KMS-11 (cell line): ENCODE data around the gene DNAJB6.

ENCODE experiments used
- H2AFZ ChIP-seq: fragments of 200-600 bp; sonication (generic); 2 replicates; pipeline ENCODE4 v1.6.1; 2016; ENCODE audit warnings: antibody characterized with exemption, mixed run types, low read depth
- H3K27ac ChIP-seq: fragments of 200-600 bp; sonication (generic); 2 replicates; pipeline ENCODE4 v1.6.1; 2016; ENCODE audit warnings: mild to moderate bottlenecking, mixed run types
- H3K27me3 ChIP-seq: fragments of 200-600 bp; sonication (generic); 2 replicates; pipeline ENCODE4 v1.6.1; 2017; ENCODE audit warnings: mild to moderate bottlenecking, low read depth, mixed run types, moderate library complexity; ENCODE audit not compliant: insufficient read depth
- H3K36me3 ChIP-seq: fragments of 200-600 bp; sonication (generic); 2 replicates; pipeline ENCODE4 v1.6.1; 2017; ENCODE audit warnings: mild to moderate bottlenecking, mixed run types; ENCODE audit not compliant: insufficient read depth
- H3K4me1 ChIP-seq: fragments of 200-600 bp; sonication (generic); 2 replicates; pipeline ENCODE4 v1.6.1; 2016; ENCODE audit warnings: mild to moderate bottlenecking, low read depth, mixed run types; ENCODE audit not compliant: poor library complexity, severe bottlenecking
- H3K4me2 ChIP-seq: fragments of 200-600 bp; sonication (generic); 2 replicates; pipeline ENCODE4 v1.7.0; 2016; ENCODE audit warnings: mild to moderate bottlenecking, mixed run types
- H3K4me3 ChIP-seq: fragments of 200-600 bp; sonication (generic); IDR thresholded peaks from 2 replicates; pipeline ENCODE4 v1.6.1; 2017; ENCODE audit warnings: low read depth, low read length, mixed read lengths; ENCODE audit not compliant: insufficient read depth
- H3K79me2 ChIP-seq: fragments of 200-600 bp; sonication (generic); 2 replicates; pipeline ENCODE4 v1.6.1; 2016; ENCODE audit warnings: low read depth, mixed run types; ENCODE audit not compliant: insufficient read depth
- H3K9ac ChIP-seq: fragments of 200-600 bp; sonication (generic); 2 replicates; pipeline ENCODE4 v1.6.1; 2016; ENCODE audit warnings: mild to moderate bottlenecking, mixed run types
- H4K20me1 ChIP-seq: fragments of 200-600 bp; sonication (generic); 2 replicates; pipeline ENCODE4 v1.6.1; 2016; ENCODE audit warnings: mild to moderate bottlenecking, mixed run types; ENCODE audit not compliant: insufficient read depth
- TF ChIP-seq, protein P1 (sequence below): fragments of 200-600 bp; sonication (generic); conservative IDR thresholded peaks from 2 replicates; pipeline ENCODE4 v1.6.1; 2017; ENCODE audit warnings: low read depth, mild to moderate bottlenecking, antibody characterized with exemption, low read length, moderate library complexity, mixed read lengths

The DNAJB6 gene

DNA sequence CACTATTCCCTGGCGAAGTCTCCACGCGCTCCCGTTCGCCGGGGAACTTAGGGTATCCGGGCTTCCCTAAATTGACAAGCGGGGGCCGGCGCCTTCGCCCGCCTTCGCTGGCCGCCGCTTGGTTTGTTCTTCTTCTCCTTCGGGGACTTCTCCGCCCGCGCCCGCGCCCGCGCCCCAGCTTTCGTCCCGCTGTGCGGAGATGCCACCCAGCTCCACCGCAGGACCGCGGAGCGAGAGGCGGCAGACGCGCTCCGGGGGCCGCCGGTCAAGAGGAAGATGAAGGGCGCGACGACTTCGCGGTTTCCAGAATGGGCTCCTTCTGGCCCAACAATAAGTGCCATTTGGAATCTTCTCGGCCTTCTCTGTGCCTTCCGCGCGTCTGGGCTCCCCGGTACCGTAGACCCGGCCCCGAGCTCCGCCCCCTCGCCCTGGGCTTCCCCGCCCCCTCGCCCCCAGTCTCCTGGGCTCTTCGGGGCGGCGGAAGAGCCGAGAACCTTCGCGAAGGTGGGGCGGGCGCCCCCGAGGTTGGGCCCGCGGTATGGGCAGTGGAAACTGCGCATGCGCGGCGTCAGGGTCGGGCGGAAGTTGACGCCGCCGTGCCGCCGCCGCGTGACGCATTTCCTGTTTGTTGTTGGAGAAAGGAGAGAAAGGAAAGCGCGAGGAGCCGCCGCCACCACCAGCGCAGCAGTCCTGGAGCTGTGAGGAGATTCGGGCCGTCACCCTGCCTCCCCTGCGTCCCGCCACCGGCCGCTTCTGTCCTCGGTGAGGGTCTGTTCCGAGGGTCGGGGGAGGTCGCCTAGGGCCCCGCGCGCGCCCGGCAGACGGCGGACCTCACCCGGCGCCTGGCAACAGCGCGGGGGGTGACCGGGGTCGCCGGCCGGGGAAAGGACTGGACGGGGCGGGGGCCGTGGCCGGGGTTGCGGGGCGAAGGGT, at the start of gene DNAJB6:
Gene DNAJB6 (plus strand): TSS at position 622 of the 933 bp plus-strand sequence. CDS start 21,569 bp downstream, outside the sequence.
- Histone ChIP-seq H3K79me2 (peaks cover 43% of the 10 kb centered on the region), H3K4me3 (no peak within 1 kb of the TSS), H3K27ac (peak within 1 kb of the TSS; percentile 42), H4K20me1 (peaks cover 36% of the 10 kb centered on the region), H2AFZ (peak within 1 kb of the TSS; percentile 93), H3K9ac (peak within 1 kb of the TSS; percentile 58), H3K4me1 (peaks cover 31% of the 10 kb centered on the region), H3K36me3 (no peaks in the 10 kb centered on the region), H3K4me2 (peak within 1 kb of the TSS; percentile 77), H3K27me3 (no peaks in the 10 kb centered on the region)
- TF ChIP-seq, protein P1, sequence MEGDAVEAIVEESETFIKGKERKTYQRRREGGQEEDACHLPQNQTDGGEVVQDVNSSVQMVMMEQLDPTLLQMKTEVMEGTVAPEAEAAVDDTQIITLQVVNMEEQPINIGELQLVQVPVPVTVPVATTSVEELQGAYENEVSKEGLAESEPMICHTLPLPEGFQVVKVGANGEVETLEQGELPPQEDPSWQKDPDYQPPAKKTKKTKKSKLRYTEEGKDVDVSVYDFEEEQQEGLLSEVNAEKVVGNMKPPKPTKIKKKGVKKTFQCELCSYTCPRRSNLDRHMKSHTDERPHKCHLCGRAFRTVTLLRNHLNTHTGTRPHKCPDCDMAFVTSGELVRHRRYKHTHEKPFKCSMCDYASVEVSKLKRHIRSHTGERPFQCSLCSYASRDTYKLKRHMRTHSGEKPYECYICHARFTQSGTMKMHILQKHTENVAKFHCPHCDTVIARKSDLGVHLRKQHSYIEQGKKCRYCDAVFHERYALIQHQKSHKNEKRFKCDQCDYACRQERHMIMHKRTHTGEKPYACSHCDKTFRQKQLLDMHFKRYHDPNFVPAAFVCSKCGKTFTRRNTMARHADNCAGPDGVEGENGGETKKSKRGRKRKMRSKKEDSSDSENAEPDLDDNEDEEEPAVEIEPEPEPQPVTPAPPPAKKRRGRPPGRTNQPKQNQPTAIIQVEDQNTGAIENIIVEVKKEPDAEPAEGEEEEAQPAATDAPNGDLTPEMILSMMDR, result no peak

DNA sequence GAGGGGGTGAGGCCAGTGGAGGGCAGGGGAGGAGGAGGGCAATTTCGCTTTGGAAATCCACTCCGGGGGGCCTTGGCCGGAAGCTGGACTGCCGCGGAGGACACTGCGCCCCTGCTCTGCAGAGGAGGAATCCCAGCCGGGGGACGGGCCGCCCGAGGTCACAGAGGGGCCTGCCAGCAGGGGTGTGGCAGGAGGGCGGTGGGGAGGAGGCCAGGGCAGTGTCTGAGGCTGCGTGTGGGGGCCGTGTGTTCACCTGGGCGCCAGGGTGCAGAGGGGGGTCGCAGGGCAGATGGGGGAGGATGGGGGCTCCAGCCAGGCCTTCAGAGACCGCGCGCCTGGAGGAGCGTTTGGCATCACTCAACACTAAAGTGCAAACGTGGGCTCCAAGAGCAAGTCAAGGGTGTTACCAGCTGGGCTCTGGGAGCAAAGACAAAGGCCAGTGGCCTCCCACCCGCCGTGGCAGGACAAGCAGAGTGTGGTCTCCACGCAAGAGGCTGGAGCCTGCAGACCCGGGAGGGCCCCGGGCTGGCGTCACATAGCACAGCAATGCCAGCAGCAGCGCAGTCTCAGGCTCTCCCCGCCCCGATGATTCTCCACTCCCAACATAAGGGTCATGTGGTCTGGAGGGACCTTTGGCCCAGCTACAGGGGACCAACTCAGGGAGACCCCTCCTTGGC, 45.3 kb upstream of the DNAJB6 start:
- H3K27ac ChIP-seq, result no peak overlapping the region
- TF ChIP-seq, protein P1, result no peak
- no peak overlapping the region for H2AFZ ChIP-seq
- H3K4me2 ChIP-seq, result no peak overlapping the region
- H4K20me1 ChIP-seq, result no peaks in the 10 kb centered on the region
- H3K36me3 ChIP-seq, result no peaks in the 10 kb centered on the region
- no peak overlapping the region for H3K9ac ChIP-seq
- H3K79me2 ChIP-seq, result no peaks in the 10 kb centered on the region
- peaks cover 19% of the 10 kb centered on the region for H3K27me3 ChIP-seq
- no peaks in the 10 kb centered on the region for H3K4me1 ChIP-seq
- H3K4me3 ChIP-seq, result no peak overlapping the region

DNA sequence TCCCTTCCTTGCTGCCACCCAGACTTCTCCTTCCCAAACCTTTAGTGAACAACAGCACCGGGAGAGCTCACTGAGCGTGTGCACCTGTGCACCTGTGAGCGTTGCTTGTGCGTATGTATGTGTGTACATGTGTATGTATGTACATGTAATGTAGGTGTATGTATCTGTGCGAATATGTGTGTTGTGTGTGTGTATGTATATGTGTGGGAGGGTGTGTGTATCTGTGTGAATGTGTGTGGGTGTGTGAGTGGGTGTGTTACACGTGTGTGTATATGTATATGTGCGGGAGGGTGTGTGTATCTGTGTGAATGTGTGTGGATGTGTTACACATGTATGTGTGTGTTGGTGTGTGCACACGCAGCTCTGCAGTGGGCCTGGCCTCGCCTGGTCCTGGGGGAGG, 44.5 kb upstream of the DNAJB6 start:
- H3K27me3 ChIP-seq, result peaks cover 21% of the 10 kb centered on the region
- no peak overlapping the region for H2AFZ ChIP-seq
- H3K4me3 ChIP-seq, result no peak overlapping the region
- H3K36me3 ChIP-seq, result no peaks in the 10 kb centered on the region
- H3K9ac ChIP-seq, result no peak overlapping the region
- no peaks in the 10 kb centered on the region for H4K20me1 ChIP-seq
- no peak overlapping the region for H3K4me2 ChIP-seq
- H3K4me1 ChIP-seq, result no peaks in the 10 kb centered on the region
- H3K79me2 ChIP-seq, result no peaks in the 10 kb centered on the region
- TF ChIP-seq, protein P1, result no peak
- no peak overlapping the region for H3K27ac ChIP-seq

DNA sequence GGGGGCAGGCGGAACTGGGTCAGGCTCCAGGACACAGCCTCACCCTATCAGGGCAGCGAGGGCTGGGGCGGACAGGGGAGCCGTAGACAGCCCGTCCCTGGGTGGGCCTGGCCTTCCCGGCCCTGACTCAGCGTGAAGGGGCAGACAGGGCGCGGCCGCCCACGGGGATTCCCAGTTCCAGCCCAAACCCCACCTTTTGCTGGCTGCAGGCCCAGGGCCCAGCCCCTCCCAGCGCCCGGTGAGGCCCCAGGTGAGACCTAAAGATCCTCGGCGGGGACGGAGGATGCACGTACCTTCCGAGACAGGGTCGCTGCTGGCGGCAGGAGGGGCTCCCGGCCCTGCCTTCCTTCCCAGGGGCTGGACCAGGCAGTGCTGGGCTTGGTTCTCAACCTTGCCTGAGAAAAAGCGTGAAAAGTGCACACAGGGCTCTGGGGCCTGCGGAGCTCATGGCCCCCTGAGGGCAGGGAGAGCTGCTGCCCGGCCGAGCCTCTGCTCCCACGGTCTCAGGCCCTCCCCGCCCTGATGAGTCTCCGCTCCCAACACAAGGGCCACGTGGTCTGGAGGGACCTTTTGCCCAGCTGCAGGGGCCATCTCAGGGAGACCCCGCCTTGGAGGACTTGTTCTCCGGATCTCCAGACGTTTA, 43.9 kb upstream of the DNAJB6 start:
- H2AFZ ChIP-seq, result no peak overlapping the region

More for the DNA sequence above, 43.9 kb upstream of the DNAJB6 start:
- no peaks in the 10 kb centered on the region for H3K79me2 ChIP-seq
- H3K4me1 ChIP-seq, result no peaks in the 10 kb centered on the region
- H3K9ac ChIP-seq, result no peak overlapping the region
- H3K27ac ChIP-seq, result no peak overlapping the region
- TF ChIP-seq, protein P1, result no peak
- peaks cover 26% of the 10 kb centered on the region for H3K27me3 ChIP-seq
- no peak overlapping the region for H3K4me3 ChIP-seq
- H3K4me2 ChIP-seq, result no peak overlapping the region
- no peaks in the 10 kb centered on the region for H4K20me1 ChIP-seq
- no peaks in the 10 kb centered on the region for H3K36me3 ChIP-seq
